Right ventricle myocardium inferior (tissue), 1 donor: ENCODE data around the gene ELMOD2. TPM values are rescaled to one million over a fixed set of nuclear protein-coding genes. Genes with fewer than 3 reads are reported as not detected.

Source experiments
- ATAC-seq: fragments of 200-7000 bp; cut with Tn5 transposase; one replicate; pipeline ENCODE4 v1.9.1; 2020; ENCODE audit warnings: mild to moderate bottlenecking, moderate library complexity
- DNase-seq: peaks from one replicate; pipeline ENCODE4 v3.0.0; 2021; ENCODE audit errors: missing footprints
- intact Hi-C: fragments of 100-400 bp; cut with DNase I; formaldehyde crosslinking; loops from one replicate; pipeline ENCODE4 v1.11.0; 2022
- total RNA-seq: library from RNA; stranded (reverse); fragmentation: NEBNext Ultra II Directional; extraction: Animal tissue kit (Norgen Biotek cat#: 25700); gene quantifications from one replicate; pipeline ENCODE4 v1.2.1, GENCODE V29; 2021
- donor health status: DM: no; HTN: yes; CAD: no; lungs with severe emphysema.

ELMOD2 gene
- total RNA-seq, 1 donor from 2014 or later: 14.6 TPM

- DNase-seq (no peak), ATAC-seq (no peak)
- intact Hi-C loops: no loop called here
These were observed 45.3 kb downstream of the ELMOD2 start for GRCh38 chr4:140569307-140569638.

DNA sequence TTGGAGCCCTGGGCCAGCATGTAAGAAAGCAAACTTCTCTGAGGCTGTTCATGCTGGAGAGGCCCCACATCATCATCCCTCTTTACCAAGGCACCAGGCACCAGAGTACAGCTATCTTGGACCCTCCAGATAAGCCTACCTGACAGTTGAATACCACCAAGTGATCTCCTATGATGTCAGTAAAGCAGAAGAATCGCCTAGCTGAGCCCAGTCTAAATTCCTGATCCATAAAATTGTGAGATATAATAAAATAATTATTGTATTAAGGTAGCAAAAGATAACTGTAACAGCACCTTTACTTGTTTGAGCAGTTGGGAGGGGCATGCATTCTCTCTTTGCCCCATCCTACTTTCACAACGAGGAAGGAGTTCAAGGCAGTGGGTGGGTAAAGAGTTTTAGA, 47.7 kb downstream of the ELMOD2 start:
- intact Hi-C loops: no loop called here
- DNase-seq: no peak
- no peak for ATAC-seq

DNA sequence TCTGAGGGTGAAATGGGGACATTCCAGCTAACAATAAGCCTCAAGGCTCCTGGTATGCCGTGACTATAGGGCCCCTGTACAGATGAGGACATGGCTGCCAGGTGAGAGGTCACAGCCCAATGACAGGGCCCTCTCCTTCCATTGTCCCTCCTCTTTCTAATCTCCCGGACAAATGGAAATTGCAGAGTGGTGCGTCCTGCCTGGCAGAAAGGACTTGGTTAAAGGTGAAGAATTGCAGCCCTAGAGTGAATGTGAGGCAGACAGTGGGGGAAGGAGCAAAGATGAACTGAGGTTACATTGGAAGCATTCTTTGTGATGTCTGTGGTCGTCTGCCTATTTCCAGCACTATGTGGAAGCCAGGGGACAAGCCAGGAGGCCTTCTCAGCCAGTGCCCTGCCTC, 51.5 kb downstream of the ELMOD2 start:
- no peak for DNase-seq
- ATAC-seq: no peak

DNA sequence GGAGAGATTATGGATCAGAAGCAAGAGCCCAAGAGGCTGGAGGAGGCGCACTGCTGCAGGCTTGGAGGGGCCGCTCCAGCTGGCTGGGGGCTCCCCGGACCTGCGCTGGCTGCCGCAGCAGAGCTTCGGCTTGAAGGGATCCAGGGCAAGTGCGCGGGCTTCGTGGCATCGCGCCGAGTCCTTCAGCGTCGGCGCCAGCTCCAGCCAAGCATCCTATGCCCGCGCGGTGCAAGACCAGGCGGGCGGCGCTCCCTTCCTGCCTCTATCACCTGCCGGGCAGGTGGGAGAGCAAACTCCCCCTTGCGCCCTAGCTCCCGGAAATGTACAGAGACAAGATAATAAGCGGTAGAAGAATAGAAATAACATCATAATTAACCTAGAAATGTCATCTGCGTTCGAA, 55.3 kb downstream of the ELMOD2 start:
- DNase-seq: no peak
- ATAC-seq: no peak
- intact Hi-C loops: no loop called here

More for the DNA sequence above, 51.5 kb downstream of the ELMOD2 start:
- intact Hi-C loops: no loop called here

GRCh38 chr4:140581078-140581477, 57.1 kb downstream of the ELMOD2 start:
- intact Hi-C loops: no loop called here
- ATAC-seq (no peak), DNase-seq (no peak)

DNA sequence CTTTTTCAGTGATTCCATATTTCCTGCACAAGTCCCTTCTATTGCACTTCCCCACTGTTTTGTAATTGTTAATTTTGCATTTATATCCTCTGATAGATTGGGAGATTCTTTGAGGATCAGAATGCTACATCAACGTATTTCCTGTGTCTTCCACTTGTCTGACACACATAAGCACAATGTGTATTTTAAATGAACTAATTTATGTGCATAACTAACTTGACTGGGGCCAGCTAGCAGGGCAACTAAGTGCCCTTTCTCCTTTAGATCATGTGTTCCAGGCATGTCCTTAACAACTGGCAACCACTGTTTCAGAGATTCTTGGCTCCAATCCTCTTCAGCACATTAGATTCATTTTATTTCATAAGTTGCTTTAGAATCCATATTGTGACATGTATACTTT, 60.5 kb downstream of the ELMOD2 start:
- DNase-seq (no peak), ATAC-seq (no peak)
- intact Hi-C loops: no loop called here

DNA sequence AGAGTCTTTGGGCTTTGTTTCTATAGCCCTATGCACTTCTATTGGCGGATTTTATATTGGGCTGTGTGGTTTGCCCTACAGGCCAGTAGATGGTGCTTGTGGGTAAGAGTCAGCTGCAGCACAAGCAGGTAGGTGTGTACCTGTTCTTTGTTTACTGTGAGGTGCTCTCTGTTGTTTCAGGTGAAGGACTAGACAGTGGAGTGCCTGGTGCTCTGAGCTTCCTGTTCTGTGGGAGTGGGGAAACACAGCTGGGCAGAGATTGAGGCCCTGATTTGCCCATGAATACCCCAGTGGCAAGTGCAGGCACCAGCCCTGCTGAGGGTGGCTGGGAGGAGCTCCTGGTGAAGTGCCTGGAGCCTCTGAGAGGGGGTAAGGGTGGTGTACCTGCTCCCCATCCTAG, 71.1 kb downstream of the ELMOD2 start:
- no peak for DNase-seq
- intact Hi-C loops: no loop called here
- no peak for ATAC-seq

GRCh38 chr4:140600408-140600807, 76.4 kb downstream of the ELMOD2 start:
- ATAC-seq (no peak), DNase-seq (no peak)
- intact Hi-C loops: loop anchor here (5.0 to 10.0 kb wide), 2 partner anchors 73 to 176 kb away; partner anchors contain the start of gene CLGN

- DNase-seq: no peak
- ATAC-seq: peak; percentile 53
- intact Hi-C loops: loop anchor here (5.0 to 10.0 kb wide), 2 partner anchors 75 to 178 kb away; partner anchors contain the start of gene CLGN
These were observed 78.7 kb downstream of the ELMOD2 start for GRCh38 chr4:140602714-140603113.

- DNase-seq: no peak
- intact Hi-C loops: loop anchor here (5.0 to 10.0 kb wide), 2 partner anchors 76 to 178 kb away; partner anchors contain the start of gene CLGN
- ATAC-seq: peak; percentile 45
These were observed 79.3 kb downstream of the ELMOD2 start for GRCh38 chr4:140603286-140603685.

Other genes with a start within 250 kb of the ELMOD2 start
- 75.3 TPM for gene SCOC, start 150.5 kb upstream of the ELMOD2 start, total RNA-seq
- 76.3 TPM for gene CLGN, start 96.5 kb upstream of the ELMOD2 start, total RNA-seq
- gene MGAT4D, start 25.9 kb upstream of the ELMOD2 start, total RNA-seq: not detected
- gene UCP1, start 44.8 kb downstream of the ELMOD2 start, total RNA-seq: not detected
- 11.1 TPM for gene TBC1D9, start 232.2 kb downstream of the ELMOD2 start, total RNA-seq